Lower lobe of right lung (tissue), 2 donors: ENCODE data around the gene C1orf167. TPM values are rescaled to one million over a fixed set of nuclear protein-coding genes. Genes with fewer than 3 reads are reported as not detected.

Experiments used
- ATAC-seq, 2 donors: fragments of 200-7000 bp; cut with Tn5 transposase; one replicate each; pipeline ENCODE4 v1.9.1; 2020 to 2022; ENCODE audit warnings: mild to moderate bottlenecking in 2 of 2, moderate library complexity in 2 of 2
- DNase-seq: peaks from one replicate; pipeline ENCODE4 v3.0.0-alpha.2; 2020
- H3K27ac ChIP-seq: fragments of 200-600 bp; one replicate; pipeline ENCODE4 v1.8.0; 2022
- H3K27me3 ChIP-seq: fragments of 200-600 bp; one replicate; pipeline ENCODE4 v1.8.0; 2022; ENCODE audit warnings: low read depth
- H3K36me3 ChIP-seq: fragments of 200-600 bp; one replicate; pipeline ENCODE4 v1.8.0; 2022; ENCODE audit warnings: mild to moderate bottlenecking
- H3K4me1 ChIP-seq: fragments of 200-600 bp; one replicate; pipeline ENCODE4 v1.8.0; 2022
- H3K4me3 ChIP-seq: fragments of 200-600 bp; one replicate; pipeline ENCODE4 v1.8.0; 2022; ENCODE audit warnings: mild to moderate bottlenecking
- H3K9me3 ChIP-seq: fragments of 200-600 bp; one replicate; pipeline ENCODE4 v1.8.0; 2022
- CTCF ChIP-seq: fragments of 200-600 bp; IDR thresholded peaks from one replicate; pipeline ENCODE4 v1.8.0; 2022; ENCODE audit warnings: antibody characterized with exemption, mild to moderate bottlenecking
- intact Hi-C: fragments of 100-400 bp; cut with DNase I; formaldehyde crosslinking; loops from one replicate; pipeline ENCODE4 v1.11.0; 2022
- total RNA-seq: library from RNA; stranded (reverse); fragmentation: NEBNext Ultra II Directional; extraction: Animal tissue kit (Norgen Biotek cat#: 25700); gene quantifications from one replicate; pipeline ENCODE4 v1.2.1, GENCODE V29; 2021
- donor health status: DM: no; HTN: yes; CAD: no; lungs with severe emphysema.

The C1orf167 gene
- total RNA-seq, 1 donor from 2014 or later, result 2.2 TPM

- no peak for TF ChIP-seq CTCF
- DNase-seq, result no peak
- H3K4me3 ChIP-seq, result peak overlapping the region; percentile 46
- H3K4me1 ChIP-seq, result peaks cover 60% of the 10 kb centered on the region
- H3K9me3 ChIP-seq, result no peaks in the 10 kb centered on the region
- H3K36me3 ChIP-seq, result no peaks in the 10 kb centered on the region
- H3K27me3 ChIP-seq, result no peaks in the 10 kb centered on the region
- ATAC-seq, result peak; percentile 88 to 92
- peak overlapping the region; percentile 88 for H3K27ac ChIP-seq
- intact Hi-C loops, result no loop called here
Measured at GRCh38 chr1:11730429-11730891, 31.5 kb upstream of the C1orf167 start.

- peak overlapping the region; percentile 46 for H3K4me3 ChIP-seq
- ATAC-seq (peak in 1 of 2 donors; percentile 48), DNase-seq (peak; percentile 74)
- H3K27me3 ChIP-seq, result no peaks in the 10 kb centered on the region
- peaks cover 60% of the 10 kb centered on the region for H3K4me1 ChIP-seq
- peak overlapping the region; percentile 88 for H3K27ac ChIP-seq
- no peaks in the 10 kb centered on the region for H3K36me3 ChIP-seq
- TF ChIP-seq CTCF, result no peak
- no peaks in the 10 kb centered on the region for H3K9me3 ChIP-seq
- intact Hi-C loops, result no loop called here
Measured at GRCh38 chr1:11731691-11732283, 30.2 kb upstream of the C1orf167 start.

GRCh38 chr1:11733306-11733705 is 28.7 kb upstream of the C1orf167 start:
- DNase-seq, result no peak
- Histone ChIP-seq H3K9me3 (no peaks in the 10 kb centered on the region), H3K4me1 (peaks cover 74% of the 10 kb centered on the region), H3K27ac (peak overlapping the region; percentile 88), H3K27me3 (no peaks in the 10 kb centered on the region), H3K36me3 (no peaks in the 10 kb centered on the region), H3K4me3 (no peak overlapping the region)
- intact Hi-C loops, result no loop called here
- ATAC-seq, result no peak
- TF ChIP-seq CTCF, result no peak

GRCh38 chr1:11735531-11735853 is 26.5 kb upstream of the C1orf167 start:
- Histone ChIP-seq H3K27ac (peak overlapping the region; percentile 91), H3K9me3 (no peaks in the 10 kb centered on the region), H3K4me1 (peaks cover 71% of the 10 kb centered on the region), H3K36me3 (no peaks in the 10 kb centered on the region), H3K27me3 (no peaks in the 10 kb centered on the region), H3K4me3 (peak overlapping the region; percentile 90)
- ATAC-seq (no peak), DNase-seq (no peak)
- intact Hi-C loops, result no loop called here
- no peak for TF ChIP-seq CTCF

GRCh38 chr1:11735854-11736745 is 25.9 kb upstream of the C1orf167 start, which contains the start of gene AGTRAP:
AGTRAP (plus strand) TSS chr1:11736136; CDS start chr1:11736209, 73 bp downstream.
- H3K27ac ChIP-seq, result peak within 1 kb of the TSS; percentile 91
- peaks cover 70% of the 10 kb centered on the region for H3K4me1 ChIP-seq
- no peaks in the 10 kb centered on the region for H3K36me3 ChIP-seq
- no peaks in the 10 kb centered on the region for H3K27me3 ChIP-seq
- TF ChIP-seq CTCF, result peak; percentile 7
- peak; percentile 92 to 94 for ATAC-seq
- H3K9me3 ChIP-seq, result no peaks in the 10 kb centered on the region
- intact Hi-C loops, result no loop called here
- peak; percentile 99 for DNase-seq
- H3K4me3 ChIP-seq, result peak within 1 kb of the TSS; percentile 90
